ENCODE results near the gene KRTAP19-1. TPM values are rescaled to one million over a fixed set of nuclear protein-coding genes. Genes with fewer than 3 reads are reported as not detected.

KRTAP19-1 gene
- total RNA-seq, 2 donors from 2014 or later: not detected

- no peaks in the 10 kb centered on the region for H3K27me3 ChIP-seq
- H3K27ac ChIP-seq: no peak overlapping the region
- no peaks in the 10 kb centered on the region for H3K9me3 ChIP-seq
- H3K4me3 ChIP-seq: no peak overlapping the region
- 55 to 56% methylated on average over 3 of the region's 3 CpGs for WGBS, 2 donors
- TF ChIP-seq POLR2A (IDR thresholded peaks at IDR 0.05) (no peak), CTCF (IDR thresholded peaks at IDR 0.05) (no peak)
- no peaks in the 10 kb centered on the region for H3K36me3 ChIP-seq (replicated peaks in 1 of 2; ENCODE audit: insufficient read depth in 1 of 2, low read depth in 2 of 2)
- intact Hi-C loops (cut with DNase I): no loop called here
- H3K4me1 ChIP-seq: no peaks in the 10 kb centered on the region
- DNase-seq: no peak
- ATAC-seq: no peak
Observed at GRCh38 chr21:30437010-30437565, 43.1 kb downstream of the KRTAP19-1 start.

- DNase-seq (peak; percentile 32 to 43 (median 40)), ATAC-seq (peak; percentile 85)
- WGBS, 2 donors: 22 to 29% methylated on average over 10 of the region's 10 CpGs
- no peaks in the 10 kb centered on the region for H3K9me3 ChIP-seq
- no peak overlapping the region for H3K4me3 ChIP-seq
- TF ChIP-seq POLR2A (IDR thresholded peaks at IDR 0.05): no peak
- peak in 6 of 7 experiments; percentile 48 to 61 (median 55) for TF ChIP-seq CTCF (IDR thresholded peaks at IDR 0.05)
- H3K4me1 ChIP-seq: no peaks in the 10 kb centered on the region
- intact Hi-C loops (cut with DNase I): no loop called here
- H3K27ac ChIP-seq: no peak overlapping the region
- H3K36me3 ChIP-seq (replicated peaks in 1 of 2; ENCODE audit: insufficient read depth in 1 of 2, low read depth in 2 of 2): no peaks in the 10 kb centered on the region
- H3K27me3 ChIP-seq: no peaks in the 10 kb centered on the region
Observed at GRCh38 chr21:30434033-30434631, 46.0 kb downstream of the KRTAP19-1 start.

GRCh38 chr21:30430170-30430655, 50.0 kb downstream of the KRTAP19-1 start, which contains the start of gene KRTAP13-4:
Gene KRTAP13-4 (plus strand): TSS chr21:30430220. CDS start chr21:30430276, 56 bp downstream.
- Histone ChIP-seq H3K27me3 (no peaks in the 10 kb centered on the region), H3K4me3 (no peak within 1 kb of the TSS), H3K9me3 (no peaks in the 10 kb centered on the region), H3K36me3 (replicated peaks in 1 of 2; ENCODE audit: insufficient read depth in 1 of 2, low read depth in 2 of 2) (no peaks in the 10 kb centered on the region), H3K4me1 (no peaks in the 10 kb centered on the region), H3K27ac (no peak within 1 kb of the TSS)
- ATAC-seq: no peak
- no peak for TF ChIP-seq POLR2A (IDR thresholded peaks at IDR 0.05)
- no peak for TF ChIP-seq CTCF (IDR thresholded peaks at IDR 0.05)
- 43 to 50% methylated on average over 8 to 9 of the region's 9 CpGs for WGBS, 2 donors
- DNase-seq: peak in 1 of 4 donors; percentile 7
- intact Hi-C loops (cut with DNase I): no loop called here

Small RNA genes within 50 kb of the gene (small RNA-seq; reads per million reads assigned to genes)
- gene AP000567.1: not detected
- gene KRTAP19-10P: not detected
- not detected for gene KRTAP19-9P

Other genes starting within 250 kb of the KRTAP19-1 start
- not detected for gene KRTAP24-1, start 197.4 kb downstream of the KRTAP19-1 start, total RNA-seq
- not detected for gene KRTAP25-1, start 190.9 kb downstream of the KRTAP19-1 start, total RNA-seq
- not detected for gene KRTAP26-1, start 160.1 kb downstream of the KRTAP19-1 start, total RNA-seq
- gene KRTAP27-1, start 142.7 kb downstream of the KRTAP19-1 start, total RNA-seq: not detected
- not detected for gene KRTAP23-1, start 131.8 kb downstream of the KRTAP19-1 start, total RNA-seq
- not detected for gene KRTAP13-2, start 108.1 kb downstream of the KRTAP19-1 start, total RNA-seq
- not detected for gene KRTAP13-1, start 84.3 kb downstream of the KRTAP19-1 start, total RNA-seq
- not detected for gene KRTAP13-3, start 54.4 kb downstream of the KRTAP19-1 start, total RNA-seq
- gene KRTAP13-4, start 50.1 kb downstream of the KRTAP19-1 start, total RNA-seq: not detected
- not detected for gene KRTAP15-1, start 40.1 kb downstream of the KRTAP19-1 start, total RNA-seq
- not detected for gene KRTAP19-2, start 7.1 kb upstream of the KRTAP19-1 start, total RNA-seq
- not detected for gene KRTAP19-3, start 11.6 kb upstream of the KRTAP19-1 start, total RNA-seq
- gene KRTAP19-4, start 16.8 kb upstream of the KRTAP19-1 start, total RNA-seq: not detected
- not detected for gene KRTAP19-5, start 21.8 kb upstream of the KRTAP19-1 start, total RNA-seq
- not detected for gene KRTAP19-6, start 61.5 kb upstream of the KRTAP19-1 start, total RNA-seq
- not detected for gene KRTAP19-7, start 80.9 kb upstream of the KRTAP19-1 start, total RNA-seq
- gene KRTAP22-2, start 110.0 kb upstream of the KRTAP19-1 start, total RNA-seq: not detected
- not detected for gene KRTAP6-3, start 112.1 kb upstream of the KRTAP19-1 start, total RNA-seq
- gene KRTAP6-2, start 118.5 kb upstream of the KRTAP19-1 start, total RNA-seq: not detected
- not detected for gene KRTAP22-1, start 120.7 kb upstream of the KRTAP19-1 start, total RNA-seq
- gene KRTAP6-1, start 133.6 kb upstream of the KRTAP19-1 start, total RNA-seq: not detected
- not detected for gene KRTAP20-1, start 136.1 kb upstream of the KRTAP19-1 start, total RNA-seq
- not detected for gene KRTAP20-4, start 140.3 kb upstream of the KRTAP19-1 start, total RNA-seq
- gene KRTAP20-2, start 154.8 kb upstream of the KRTAP19-1 start, total RNA-seq: not detected
- not detected for gene KRTAP20-3, start 162.5 kb upstream of the KRTAP19-1 start, total RNA-seq
- not detected for gene KRTAP21-3, start 238.4 kb upstream of the KRTAP19-1 start, total RNA-seq